NCI-H82 treated with DMSO at 0.1 percent for 48 hours (cell line): ENCODE measurements around the gene ABHD18.
"Not testable (repeated sequence)": the region's sequence is repeated elsewhere in the genome, so short reads cannot be mapped to it uniquely, and the experiment has no call there.

ENCODE experiments used
- DNase-seq: peaks from one replicate; lab custom pipeline; 2025; ENCODE audit not compliant: unreplicated experiment; lab: John Stamatoyannopoulos, UW

ABHD18 gene

DNA sequence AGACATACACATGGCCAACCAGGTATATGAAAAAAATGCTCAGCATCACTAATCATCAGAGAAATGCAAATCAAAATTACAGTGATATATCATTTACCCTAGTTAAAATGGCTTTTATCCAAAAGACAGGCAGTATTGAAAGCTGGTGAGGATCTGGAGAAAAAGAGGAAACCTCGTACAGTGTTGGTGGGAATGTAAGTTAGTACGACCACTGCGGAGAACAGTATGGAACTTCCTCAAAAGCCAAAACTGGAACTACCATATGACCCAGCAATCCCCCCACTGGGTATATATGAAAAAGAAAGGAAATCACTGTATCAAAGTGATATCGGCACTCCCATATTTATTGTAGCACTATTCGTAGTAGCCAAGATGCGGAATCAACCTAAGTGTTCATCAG, 23.4 kb downstream of the ABHD18 start:
- no peak for DNase-seq

DNA sequence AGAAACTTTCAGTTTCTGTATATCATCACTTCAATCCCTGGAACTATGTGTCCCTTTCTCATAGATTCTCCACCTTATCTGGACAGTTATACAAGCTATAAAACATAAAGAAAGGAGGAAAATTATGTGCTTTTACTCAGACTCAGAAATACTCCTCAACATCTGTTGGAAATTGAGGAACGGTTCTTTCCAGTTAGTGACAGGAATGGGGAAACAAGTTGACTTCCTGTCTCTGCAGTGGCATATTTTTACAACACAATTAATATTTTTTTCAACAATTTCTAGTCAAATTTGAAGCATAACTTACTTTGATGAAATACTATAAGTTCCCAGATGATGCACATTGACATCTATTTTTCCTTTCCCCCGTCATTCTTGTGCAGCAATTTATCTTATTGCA, 27.9 kb downstream of the ABHD18 start:
- no peak for DNase-seq

DNA sequence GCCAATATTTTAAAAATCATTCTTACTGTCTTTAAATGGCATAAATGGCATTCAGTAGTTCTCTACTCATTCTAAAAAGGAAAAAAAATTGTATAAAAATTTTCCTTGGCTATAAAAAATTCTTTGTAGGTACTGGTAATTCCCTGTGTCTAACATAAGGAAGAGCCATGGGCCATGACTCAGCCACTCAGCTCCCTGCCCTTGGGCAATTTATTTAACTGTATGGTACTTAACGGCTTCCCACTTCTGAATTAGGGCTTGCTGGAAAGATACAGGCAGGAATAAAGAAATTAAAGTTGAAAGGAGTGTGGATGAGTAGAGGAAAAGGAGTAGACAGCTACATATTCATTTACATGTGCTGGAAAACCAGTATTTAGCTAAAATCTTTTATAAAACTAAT, 30.6 kb downstream of the ABHD18 start:
- no peak for DNase-seq

GRCh38 chr4:127996521-127996920, 31.3 kb downstream of the ABHD18 start:
- DNase-seq: not testable (repeated sequence)

DNA sequence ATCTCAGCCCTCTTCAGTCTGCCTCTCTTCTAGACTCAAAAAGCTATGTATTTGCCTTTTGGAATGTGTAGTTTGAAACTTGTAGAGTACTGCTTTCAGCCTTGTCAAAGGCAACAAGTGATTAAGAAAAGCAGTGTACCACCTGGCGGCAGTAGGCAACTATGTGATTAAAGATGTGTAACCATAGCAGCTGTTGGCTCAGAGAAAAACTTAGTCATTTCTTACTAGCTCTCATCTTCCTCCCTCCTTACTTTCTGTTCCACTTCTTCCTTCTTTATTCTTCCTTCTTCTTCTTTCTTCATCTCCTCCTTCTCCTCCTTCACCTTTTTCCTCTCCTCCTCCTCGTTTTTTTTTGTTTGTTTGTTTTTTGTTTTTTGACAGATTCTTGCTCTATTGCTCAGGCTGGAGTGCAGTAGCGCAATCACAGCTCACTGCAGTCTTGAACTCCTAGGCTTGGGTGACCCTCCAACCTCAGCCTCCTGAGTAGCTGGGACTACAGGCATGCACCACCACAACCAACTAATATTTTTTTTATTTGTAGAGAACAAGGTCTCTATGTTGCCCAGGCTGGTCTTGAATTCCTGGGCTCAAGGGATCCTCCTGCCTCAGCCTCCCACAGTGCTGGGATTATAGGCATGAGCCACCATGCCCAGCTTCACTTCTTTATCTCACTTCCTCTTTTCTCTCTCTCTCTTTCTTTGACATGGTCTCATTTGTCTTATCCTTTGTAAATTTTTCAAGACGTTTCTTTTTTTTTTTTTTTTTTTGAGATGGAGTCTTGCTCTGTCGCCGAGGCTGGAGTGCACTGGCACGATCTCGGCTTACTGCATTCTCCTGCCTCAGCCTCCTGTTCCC, 32.6 kb downstream of the ABHD18 start:
- peak; percentile 8 for DNase-seq

DNA sequence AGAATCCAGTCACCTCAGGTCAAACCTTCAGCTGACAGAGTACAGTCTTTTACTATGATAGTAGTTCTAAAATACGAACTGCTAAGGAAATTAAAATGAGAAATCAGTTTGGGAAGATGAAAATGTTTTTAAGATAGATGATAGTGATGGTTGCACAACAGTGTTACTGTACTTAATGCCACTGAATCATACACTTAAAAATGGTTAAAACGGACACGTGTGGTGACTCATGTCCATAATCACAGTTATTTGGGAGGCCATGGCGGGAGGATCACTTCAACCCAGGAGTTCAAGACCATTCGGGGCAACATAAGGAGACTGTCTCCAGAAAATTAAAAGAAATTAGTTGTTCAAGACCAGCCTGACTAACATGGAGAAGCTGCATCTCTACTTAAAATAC, 41.4 kb downstream of the ABHD18 start:
- DNase-seq: no peak

- DNase-seq: no peak
These were observed 44.2 kb downstream of the ABHD18 start for GRCh38 chr4:128009428-128009827.

DNA sequence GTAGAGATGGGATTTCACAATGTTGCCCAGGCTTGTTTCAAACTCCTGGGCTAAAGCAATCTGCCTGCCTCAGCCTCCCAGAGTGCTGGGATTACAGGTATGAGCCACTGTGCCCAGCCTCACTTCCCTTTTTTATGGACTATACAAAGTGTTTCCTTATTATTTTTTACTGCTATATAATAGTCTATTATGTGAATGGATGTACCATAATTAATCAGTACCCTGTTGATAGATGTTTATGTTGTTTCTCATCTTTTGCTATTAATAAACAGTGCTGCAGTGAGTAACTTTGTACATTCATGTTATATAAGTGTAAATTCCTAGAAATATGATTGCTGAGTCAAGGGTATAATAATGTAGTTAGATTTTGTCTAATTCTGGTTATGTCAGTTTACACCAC, 60.1 kb downstream of the ABHD18 start:
- DNase-seq: no peak

DNA sequence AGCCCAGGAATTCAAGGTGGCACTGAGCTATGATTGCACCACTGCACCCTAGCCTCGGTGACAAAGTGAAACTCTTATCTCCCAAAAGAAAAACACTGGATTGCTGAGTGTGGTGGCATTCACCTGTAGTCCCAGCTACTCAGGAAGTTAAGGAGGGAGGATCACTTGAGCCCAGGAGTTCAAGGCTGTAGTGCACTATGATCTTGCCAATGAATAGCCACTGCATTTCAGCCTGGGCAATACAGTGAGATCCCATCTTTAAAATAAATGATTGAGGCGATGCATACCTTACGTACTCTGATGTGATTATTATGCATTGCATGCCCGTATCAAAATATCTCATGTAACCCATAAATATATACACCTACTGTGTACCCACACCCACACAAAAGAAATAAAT, 64.7 kb downstream of the ABHD18 start:
- no peak for DNase-seq

GRCh38 chr4:128031756-128032384, 66.7 kb downstream of the ABHD18 start:
- DNase-seq: no peak

DNA sequence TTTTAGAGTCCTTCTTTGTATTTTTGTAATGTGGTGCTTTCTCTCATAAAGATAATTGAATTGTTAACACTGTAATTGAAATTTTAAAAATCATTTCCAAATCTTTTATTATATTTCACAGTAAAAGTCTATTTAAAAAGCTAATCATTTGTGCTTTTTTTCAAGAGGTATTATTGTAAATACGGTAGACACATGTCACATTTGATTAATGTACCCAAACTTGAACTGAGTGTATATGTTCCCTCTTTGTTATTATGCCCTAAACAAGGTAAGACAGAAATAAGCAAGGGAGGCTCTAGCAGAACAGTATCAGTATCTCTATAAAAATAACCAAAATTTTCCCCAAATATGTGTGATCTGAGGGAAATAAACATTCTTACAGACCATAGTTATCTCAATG, 74.4 kb downstream of the ABHD18 start:
- no peak for DNase-seq

DNA sequence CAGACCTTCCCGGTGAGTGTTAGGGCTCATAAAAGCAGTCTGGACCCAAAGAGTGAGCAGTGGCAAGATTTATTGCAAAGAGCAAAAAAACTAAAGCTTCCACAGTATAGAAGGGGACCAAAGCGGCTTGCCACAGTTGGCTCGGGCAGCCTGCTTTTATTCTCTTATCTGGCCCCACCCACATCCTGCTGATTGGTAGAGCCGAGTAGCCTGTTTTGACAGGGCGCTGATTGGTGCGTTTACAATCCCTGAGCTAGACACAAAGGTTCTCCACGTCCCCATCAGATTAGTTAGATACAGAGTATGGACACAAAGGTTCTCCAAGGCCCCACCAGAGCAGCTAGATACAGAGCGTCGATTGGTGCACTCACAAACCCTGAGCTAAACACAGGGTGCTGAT, 81.8 kb downstream of the ABHD18 start:
- not testable (repeated sequence) for DNase-seq

DNA sequence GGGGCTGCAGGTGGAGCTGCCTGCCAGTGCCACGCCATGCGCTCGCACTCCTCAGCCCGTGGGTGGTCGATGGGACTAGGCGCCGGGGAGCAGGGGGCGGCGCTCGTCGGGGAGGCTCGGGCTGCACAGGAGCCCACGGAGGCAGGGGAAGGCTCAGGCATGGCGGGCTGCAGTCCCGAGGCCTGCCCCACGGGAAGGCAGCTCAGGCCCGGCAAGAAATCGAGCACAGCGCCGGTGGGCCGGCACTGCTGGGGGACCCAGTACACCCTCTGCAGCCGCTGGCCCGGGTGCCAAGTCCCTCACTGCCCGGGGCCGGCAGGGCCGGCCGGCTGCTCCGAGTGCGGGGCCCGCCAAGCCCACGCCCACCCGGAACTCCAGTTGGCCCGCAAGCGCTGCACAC, 82.3 kb downstream of the ABHD18 start:
- not testable (repeated sequence) for DNase-seq

DNA sequence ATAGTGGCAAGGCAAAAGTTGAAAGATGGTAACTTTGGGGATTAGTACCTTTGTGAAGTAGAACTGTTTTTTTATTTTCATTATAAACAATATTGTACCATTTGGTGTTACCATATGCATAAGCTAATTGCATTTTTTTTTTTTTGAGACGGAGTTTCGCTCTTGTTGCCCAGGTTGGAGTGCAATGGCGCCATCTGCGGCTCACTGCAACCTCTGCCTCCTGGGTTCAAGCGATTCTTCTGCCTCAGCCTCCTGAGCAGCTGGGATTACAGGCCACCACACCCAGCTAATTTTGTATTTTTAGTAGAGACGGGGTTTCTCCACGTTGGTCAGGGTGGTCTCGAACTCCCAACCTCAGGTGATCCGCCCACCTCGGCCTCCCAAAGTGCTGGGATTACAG, 86.0 kb downstream of the ABHD18 start:
- DNase-seq: not testable (repeated sequence)

DNA sequence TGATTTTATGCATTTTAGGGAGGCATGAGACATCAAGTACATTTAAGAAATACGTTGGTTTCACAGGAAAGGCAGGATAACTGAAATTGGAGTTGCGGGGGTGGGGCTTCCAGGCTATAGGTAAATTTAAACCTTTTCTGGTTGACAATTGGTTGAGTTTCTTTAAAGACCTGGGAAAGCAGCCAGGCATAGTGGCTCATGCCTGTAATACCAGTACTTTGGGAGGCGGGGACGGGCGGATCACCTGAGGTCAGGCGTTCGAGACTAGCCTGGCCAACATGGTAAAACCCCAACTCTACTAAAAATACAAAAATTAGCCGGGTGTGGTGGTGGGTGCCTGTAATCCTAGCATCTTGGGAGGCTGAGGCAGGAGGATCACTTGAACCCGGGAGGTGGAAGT, 89.7 kb downstream of the ABHD18 start:
- not testable (repeated sequence) for DNase-seq

GRCh38 chr4:128055441-128056206, 90.4 kb downstream of the ABHD18 start:
- not testable (repeated sequence) for DNase-seq

DNA sequence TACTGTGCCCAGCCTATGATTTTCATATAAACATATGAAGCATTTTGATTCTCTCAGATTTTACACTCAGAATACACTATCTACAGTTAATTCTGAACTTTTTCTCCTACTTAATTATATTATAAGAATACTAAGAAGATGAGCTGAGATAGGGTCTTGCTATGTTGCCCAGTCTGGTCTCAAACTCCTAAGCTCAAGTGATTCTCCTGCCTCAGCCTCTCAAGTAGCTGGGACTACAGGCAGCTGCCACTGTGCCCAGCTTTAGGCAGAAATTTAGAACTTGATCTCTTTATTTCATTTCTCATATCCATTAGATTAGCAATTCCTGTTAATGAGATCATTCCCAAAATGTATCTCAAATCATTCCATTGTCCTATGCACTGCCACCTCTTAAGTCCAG, 91.2 kb downstream of the ABHD18 start:
- no peak for DNase-seq

DNA sequence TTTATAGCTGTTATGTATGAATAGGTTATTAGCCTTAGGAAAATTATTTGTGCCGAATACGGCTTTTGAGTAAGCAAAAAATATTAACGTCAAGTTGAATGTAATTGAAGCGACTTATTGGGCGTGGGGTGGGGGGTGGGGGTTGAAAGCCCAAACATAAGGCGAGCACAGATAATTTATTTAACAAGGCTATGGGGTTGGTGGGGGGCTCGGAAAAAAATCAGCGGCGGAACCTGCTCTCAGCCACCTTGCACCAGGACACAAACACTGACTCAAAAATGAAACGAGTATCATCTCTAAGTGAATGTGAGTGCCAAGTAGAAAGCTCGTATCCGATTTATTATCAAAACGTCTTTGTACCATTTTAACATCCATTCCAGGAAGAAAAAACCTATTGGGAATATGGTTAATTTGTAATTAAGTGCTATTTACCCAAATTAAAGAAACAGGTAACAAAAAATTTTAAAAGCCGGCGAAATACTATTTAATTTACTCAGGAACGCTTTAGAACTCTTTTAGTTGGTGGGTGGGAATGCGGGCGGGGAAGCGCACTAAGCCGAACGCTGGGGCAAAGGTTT, 95.0 kb downstream of the ABHD18 start:
- DNase-seq: no peak

- peak; percentile 78 for DNase-seq
These were observed 95.7 kb downstream of the ABHD18 start, which contains the start of gene LARP1B for GRCh38 chr4:128060699-128061565. Gene LARP1B (plus strand): TSS chr4:128061312. CDS start chr4:128074952, 13,640 bp downstream.
